Measurements from ENCODE around the gene LMF2.

The LMF2 gene

GRCh38 chr22:50460938-50461337, 46.6 kb downstream of the LMF2 start:
- DNase-seq = no peak

- no peak for DNase-seq
Observed at GRCh38 chr22:50459496-50460140, 47.9 kb downstream of the LMF2 start.

GRCh38 chr22:50459016-50459415, 48.5 kb downstream of the LMF2 start:
- no peak for DNase-seq

- no peak for DNase-seq
Observed at GRCh38 chr22:50456466-50457234, 50.9 kb downstream of the LMF2 start.

GRCh38 chr22:50456026-50456425, 51.5 kb downstream of the LMF2 start:
- no peak for DNase-seq

GRCh38 chr22:50455201-50455600, 52.3 kb downstream of the LMF2 start:
- no peak for DNase-seq

- DNase-seq = no peak
Observed at GRCh38 chr22:50454556-50455075, 52.9 kb downstream of the LMF2 start.

Measured in NCI-H1436 (cell line).